HG02970 (cell line): ENCODE measurements around the gene DEAF1.

ENCODE experiments used
- ATAC-seq: cut with Tn5 transposase; IDR thresholded peaks from one replicate; pipeline ENCODE4 v1.9.1; 2021; ENCODE audit warnings: mild to moderate bottlenecking, moderate library complexity, moderate number of reproducible peaks; ENCODE audit not compliant: unreplicated experiment, low FRiP score

Gene DEAF1

GRCh38 chr11:628056-628455, 67.0 kb downstream of the DEAF1 start:
- ATAC-seq, result no peak

- no peak for ATAC-seq
Observed at GRCh38 chr11:627308-627576, 67.8 kb downstream of the DEAF1 start.

- ATAC-seq, result no peak
Observed at GRCh38 chr11:626475-627307, 68.3 kb downstream of the DEAF1 start, which contains the start of gene SCT. SCT (minus strand) TSS chr11:627181; CDS start chr11:627143, 38 bp downstream.

- ATAC-seq, result no peak
Observed at GRCh38 chr11:625636-626268, 69.3 kb downstream of the DEAF1 start.

- ATAC-seq, result no peak
Observed at GRCh38 chr11:624705-625635, 70.1 kb downstream of the DEAF1 start, which contains the start of gene CDHR5. CDHR5 (minus strand) TSS chr11:624955; CDS start chr11:624902, 53 bp downstream.

- ATAC-seq, result no peak
Observed at GRCh38 chr11:623999-624704, 70.9 kb downstream of the DEAF1 start.

- ATAC-seq, result no peak
Observed at GRCh38 chr11:623349-623869, 71.6 kb downstream of the DEAF1 start.

- ATAC-seq, result no peak
Observed at GRCh38 chr11:621838-622237, 73.2 kb downstream of the DEAF1 start.

- ATAC-seq, result no peak
Observed at GRCh38 chr11:620935-621814, 73.8 kb downstream of the DEAF1 start.

- no peak for ATAC-seq
Observed at GRCh38 chr11:620201-620600, 74.8 kb downstream of the DEAF1 start.

- ATAC-seq, result no peak
Observed at GRCh38 chr11:619628-620050, 75.4 kb downstream of the DEAF1 start.

- no peak for ATAC-seq
Observed at GRCh38 chr11:618856-619627, 76.0 kb downstream of the DEAF1 start.

GRCh38 chr11:617912-618682, 76.9 kb downstream of the DEAF1 start:
- ATAC-seq, result no peak

GRCh38 chr11:617199-617911, 77.7 kb downstream of the DEAF1 start:
- no peak for ATAC-seq

GRCh38 chr11:616320-617198, 78.5 kb downstream of the DEAF1 start:
- no peak for ATAC-seq
